Astrocyte (in vitro differentiated cells and primary cell): ENCODE measurements around the gene PPP6R2. TPM values are rescaled to one million over a fixed set of nuclear protein-coding genes. Genes with fewer than 3 reads are reported as not detected.
"Not testable (repeated sequence)": the region's sequence is repeated elsewhere in the genome, so short reads cannot be mapped to it uniquely, and the experiment has no call there.

Experiments used
- DNase-seq: peaks from one replicate; pipeline ENCODE4 v3.0.0-alpha.2; 2010; ENCODE audit warnings: low read depth
- FAIRE-seq: peaks from 2 replicates; lab custom pipeline; 2011; peaks lifted over from hg19 to GRCh38; lab: Jason Lieb, UNC
- H2AFZ ChIP-seq: 2 replicates; pipeline ENCODE4 v1.6.0; 2012; ENCODE audit warnings: low read depth, low read length, inconsistent platforms
- H3K27ac ChIP-seq: 2 replicates; pipeline ENCODE4 v1.5.1; 2011; ENCODE audit warnings: low read depth, low read length, inconsistent platforms
- H3K27me3 ChIP-seq: 2 replicates; pipeline ENCODE4 v1.6.0; 2011; ENCODE audit warnings: low read length, inconsistent platforms; ENCODE audit not compliant: insufficient read depth
- H3K36me3 ChIP-seq: 2 replicates; pipeline ENCODE4 v1.5.1; 2011; ENCODE audit warnings: low read length, inconsistent platforms; ENCODE audit not compliant: insufficient read depth
- H3K4me1 ChIP-seq: 2 replicates; pipeline ENCODE4 v1.5.1; 2011; ENCODE audit warnings: low read length, inconsistent platforms; ENCODE audit not compliant: insufficient read depth
- H3K4me2 ChIP-seq: 2 replicates; pipeline ENCODE4 v1.6.0; 2012; ENCODE audit warnings: low read length, inconsistent platforms
- H3K4me3 ChIP-seq: 2 replicates; pipeline ENCODE4 v1.5.1; 2011; ENCODE audit warnings: low read depth, mild to moderate bottlenecking, low read length, inconsistent platforms; ENCODE audit not compliant: insufficient read depth
- H3K79me2 ChIP-seq: 2 replicates; pipeline ENCODE4 v1.6.0; 2012; ENCODE audit warnings: mild to moderate bottlenecking, low read length, inconsistent platforms; ENCODE audit not compliant: insufficient read depth
- H3K9ac ChIP-seq: 2 replicates; pipeline ENCODE4 v1.6.0; 2012; ENCODE audit warnings: mild to moderate bottlenecking, low read length, inconsistent platforms
- H3K9me3 ChIP-seq: 2 replicates; pipeline ENCODE4 v1.5.1; 2012; ENCODE audit warnings: low read depth, mild to moderate bottlenecking, low read length, inconsistent platforms; ENCODE audit not compliant: insufficient read depth
- H4K20me1 ChIP-seq: 2 replicates; pipeline ENCODE4 v1.6.0; 2012; ENCODE audit warnings: low read length, inconsistent platforms; ENCODE audit not compliant: insufficient read depth
- H3K27ac Mint-ChIP-seq: one replicate; pipeline ENCODE4 v1.8.0; 2021; ENCODE audit warnings: mild to moderate bottlenecking, mixed read lengths; ENCODE audit not compliant: unreplicated experiment
- H3K27me3 Mint-ChIP-seq: one replicate; pipeline ENCODE4 v1.8.0; 2021; ENCODE audit warnings: low read depth, mixed read lengths; ENCODE audit not compliant: unreplicated experiment
- H3K36me3 Mint-ChIP-seq: one replicate; pipeline ENCODE4 v1.8.0; 2021; ENCODE audit warnings: low read depth, mixed read lengths; ENCODE audit not compliant: unreplicated experiment
- H3K4me1 Mint-ChIP-seq: one replicate; pipeline ENCODE4 v1.8.0; 2021; ENCODE audit warnings: low read depth, mixed read lengths; ENCODE audit not compliant: unreplicated experiment
- H3K4me3 Mint-ChIP-seq: one replicate; pipeline ENCODE4 v1.8.0; 2021; ENCODE audit warnings: mild to moderate bottlenecking, moderate library complexity, mixed read lengths; ENCODE audit not compliant: unreplicated experiment
- H3K9me3 Mint-ChIP-seq: one replicate; pipeline ENCODE4 v1.8.0; 2021; ENCODE audit warnings: mild to moderate bottlenecking, mixed read lengths; ENCODE audit not compliant: unreplicated experiment
- CTCF ChIP-seq: IDR thresholded peaks from 2 replicates; pipeline ENCODE4 v1.5.1; 2011; ENCODE audit warnings: low read depth, mild to moderate bottlenecking, inconsistent platforms, low read length, moderate library complexity; ENCODE audit not compliant: insufficient read depth
- EZH2 ChIP-seq: IDR thresholded peaks from 2 replicates; pipeline ENCODE4 v1.6.1; 2012; ENCODE audit warnings: mild to moderate bottlenecking, low read length, inconsistent platforms; ENCODE audit not compliant: insufficient read depth
- total RNA-seq: library from RNA; stranded (reverse); gene quantifications from 2 replicates; pipeline ENCODE4 v1.2.1, GENCODE V29; 2021

The PPP6R2 gene
- total RNA-seq, 1 donor from 2014 or later, result 48.3 TPM

- FAIRE-seq (no peak), DNase-seq (no peak)
- H3K27me3 ChIP-seq, result no peaks in the 10 kb centered on the region
- peaks cover 50% of the 10 kb centered on the region for H4K20me1 ChIP-seq
- no peak overlapping the region for H3K4me2 ChIP-seq
- H3K9ac ChIP-seq, result no peak overlapping the region
- no peak overlapping the region for H2AFZ ChIP-seq
- H3K27ac ChIP-seq, result no peak overlapping the region
- H3K36me3 ChIP-seq, result peaks cover 4% of the 10 kb centered on the region
- H3K4me3 ChIP-seq, result no peak overlapping the region
- Mint-ChIP-seq H3K9me3 (no peaks in the 10 kb centered on the region), H3K4me1 (peaks cover 14% of the 10 kb centered on the region), H3K36me3 (peaks cover 17% of the 10 kb centered on the region), H3K27ac (peak overlapping the region; percentile 58), H3K27me3 (no peaks in the 10 kb centered on the region), H3K4me3 (no peak overlapping the region)
- H3K79me2 ChIP-seq, result peaks cover 10% of the 10 kb centered on the region
- peaks cover 4% of the 10 kb centered on the region for H3K4me1 ChIP-seq
- H3K9me3 ChIP-seq, result no peaks in the 10 kb centered on the region
- TF ChIP-seq CTCF (no peak), EZH2 (no peak)
These were observed 53.7 kb downstream of the PPP6R2 start for GRCh38 chr22:50396751-50397370.

GRCh38 chr22:50397371-50398060 is 54.4 kb downstream of the PPP6R2 start:
- peaks cover 14% of the 10 kb centered on the region for H3K4me1 Mint-ChIP-seq
- not testable (repeated sequence) for H3K27ac Mint-ChIP-seq, H3K4me3 ChIP-seq

GRCh38 chr22:50398831-50399648 is 55.9 kb downstream of the PPP6R2 start:
- H2AFZ ChIP-seq, result no peak overlapping the region
- Mint-ChIP-seq H3K27ac (peak overlapping the region; percentile 34), H3K4me1 (peaks cover 10% of the 10 kb centered on the region), H3K9me3 (no peaks in the 10 kb centered on the region), H3K36me3 (peaks cover 16% of the 10 kb centered on the region), H3K27me3 (no peaks in the 10 kb centered on the region), H3K4me3 (no peak overlapping the region)
- TF ChIP-seq EZH2 (no peak), CTCF (no peak)
- FAIRE-seq, result no peak
- peaks cover 14% of the 10 kb centered on the region for H3K79me2 ChIP-seq
- no peak for DNase-seq
- no peak overlapping the region for H3K27ac ChIP-seq
- peaks cover 2% of the 10 kb centered on the region for H3K4me1 ChIP-seq
- no peak overlapping the region for H3K4me3 ChIP-seq
- no peak overlapping the region for H3K4me2 ChIP-seq
- no peak overlapping the region for H3K9ac ChIP-seq
- H3K36me3 ChIP-seq, result peaks cover 4% of the 10 kb centered on the region
- H3K27me3 ChIP-seq, result no peaks in the 10 kb centered on the region
- H4K20me1 ChIP-seq, result peaks cover 45% of the 10 kb centered on the region
- H3K9me3 ChIP-seq, result no peaks in the 10 kb centered on the region

More at GRCh38 chr22:50397371-50398060, 54.4 kb downstream of the PPP6R2 start:
- not testable (repeated sequence) for H2AFZ ChIP-seq, H3K27me3 Mint-ChIP-seq, H3K4me3 Mint-ChIP-seq, H3K4me1 ChIP-seq, DNase-seq, H3K9me3 ChIP-seq, H3K27me3 ChIP-seq, H3K27ac ChIP-seq, H3K36me3 ChIP-seq, H3K9ac ChIP-seq, H3K9me3 Mint-ChIP-seq, H3K4me2 ChIP-seq, FAIRE-seq
- H3K79me2 ChIP-seq, result peaks cover 10% of the 10 kb centered on the region
- peaks cover 50% of the 10 kb centered on the region for H4K20me1 ChIP-seq
- H3K36me3 Mint-ChIP-seq, result peaks cover 17% of the 10 kb centered on the region
